ENCODE results near the gene AVPI1. TPM values are rescaled to one million over a fixed set of nuclear protein-coding genes. Genes with fewer than 3 reads are reported as not detected.

AVPI1 gene
- total and polyA plus RNA-seq, 10 of the 15 experiments (the other 5 are each of a cell fraction or from before 2014, with no cell fraction given): 0.08 to 1.4 (median 0.84) TPM

DNA sequence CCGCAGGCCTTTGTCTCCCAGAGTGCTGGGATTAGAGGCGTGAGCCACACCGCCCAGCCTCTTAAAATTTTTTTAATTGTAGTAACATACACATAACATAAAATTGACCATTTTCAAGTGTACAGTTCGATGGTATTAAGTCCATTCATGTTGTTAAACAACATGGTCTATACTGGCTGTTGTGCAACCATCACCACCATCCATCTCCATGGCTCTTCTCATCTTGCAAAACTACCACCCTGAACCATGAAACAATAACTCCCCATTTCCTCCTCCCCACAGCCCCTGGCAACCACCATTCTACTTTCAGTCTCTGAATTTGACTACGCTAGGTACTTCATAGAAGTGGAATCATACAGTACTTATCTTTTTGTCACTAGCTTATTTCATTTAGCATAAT, 42.0 kb upstream of the AVPI1 start:
- Histone ChIP-seq H3K4me2 (ENCODE audit: control insufficient read depth, insufficient read depth) (no peak overlapping the region), H2AFZ (ENCODE audit: control insufficient read depth, low read depth, low read length) (no peak overlapping the region), H3K4me1 (ENCODE audit: control insufficient read depth, insufficient read depth, low read length) (no peaks in the 10 kb centered on the region), H3K9ac (ENCODE audit: control insufficient read depth, insufficient read depth, low read length) (no peak overlapping the region), H3K36me3 (ENCODE audit: control insufficient read depth in 2 of 2, insufficient read depth in 2 of 2, low read length in 1 of 2) (no peaks in the 10 kb centered on the region), H3K79me2 (ENCODE audit: control insufficient read depth, insufficient read depth, low read length) (no peaks in the 10 kb centered on the region), H3K9me3 (replicated peaks; ENCODE audit: control insufficient read depth, insufficient read depth, low read length) (no peaks in the 10 kb centered on the region; the same call in 2 of the 3 replicates), H3K4me3 (no peak overlapping the region), H3K27me3 (replicated peaks in 1 of 2; ENCODE audit: control insufficient read depth in 2 of 2, insufficient read depth in 2 of 2, low read length in 1 of 2) (no peaks in the 10 kb centered on the region), H3K27ac (ENCODE audit: control insufficient read depth, insufficient read depth) (no peak overlapping the region), H4K20me1 (ENCODE audit: control insufficient read depth, insufficient read depth) (no peaks in the 10 kb centered on the region)
- 73% methylated on average over 5 of the region's 5 CpGs for WGBS (ENCODE audit: insufficient coverage, insufficient replicate concordance, low lambda C conversion rate, missing lambda C conversion rate)
- TF ChIP-seq SREBF2 (IDR thresholded peaks at IDR 0.05; ENCODE audit: low read length): no peak
- no peak for TF ChIP-seq BACH1 (IDR thresholded peaks at IDR 0.05; ENCODE audit: borderline replicate concordance)
- TF ChIP-seq SUPT20H (IDR thresholded peaks at IDR 0.05; ENCODE audit: borderline replicate concordance, control insufficient read depth, low read depth, low read length): no peak
- TF ChIP-seq SP1 (IDR thresholded peaks at IDR 0.05; ENCODE audit: low read depth, low read length): no peak
- TF ChIP-seq, protein P1, sequence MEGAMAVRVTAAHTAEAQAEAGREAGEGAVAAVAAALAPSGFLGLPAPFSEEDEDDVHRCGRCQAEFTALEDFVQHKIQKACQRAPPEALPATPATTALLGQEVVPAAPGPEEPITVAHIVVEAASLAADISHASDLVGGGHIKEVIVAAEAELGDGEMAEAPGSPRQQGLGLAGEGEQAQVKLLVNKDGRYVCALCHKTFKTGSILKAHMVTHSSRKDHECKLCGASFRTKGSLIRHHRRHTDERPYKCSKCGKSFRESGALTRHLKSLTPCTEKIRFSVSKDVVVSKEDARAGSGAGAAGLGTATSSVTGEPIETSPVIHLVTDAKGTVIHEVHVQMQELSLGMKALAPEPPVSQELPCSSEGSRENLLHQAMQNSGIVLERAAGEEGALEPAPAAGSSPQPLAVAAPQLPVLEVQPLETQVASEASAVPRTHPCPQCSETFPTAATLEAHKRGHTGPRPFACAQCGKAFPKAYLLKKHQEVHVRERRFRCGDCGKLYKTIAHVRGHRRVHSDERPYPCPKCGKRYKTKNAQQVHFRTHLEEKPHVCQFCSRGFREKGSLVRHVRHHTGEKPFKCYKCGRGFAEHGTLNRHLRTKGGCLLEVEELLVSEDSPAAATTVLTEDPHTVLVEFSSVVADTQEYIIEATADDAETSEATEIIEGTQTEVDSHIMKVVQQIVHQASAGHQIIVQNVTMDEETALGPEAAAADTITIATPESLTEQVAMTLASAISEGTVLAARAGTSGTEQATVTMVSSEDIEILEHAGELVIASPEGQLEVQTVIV (IDR thresholded peaks at IDR 0.05; ENCODE audit: borderline replicate concordance, partially characterized antibody): no peak
- no peak for TF ChIP-seq ZNF24 (IDR thresholded peaks at IDR 0.05)
- no peak for TF ChIP-seq ETV6 (conservative IDR thresholded peaks at IDR 0.05 in 1 of 2, IDR thresholded peaks at IDR 0.05 in 1 of 2; ENCODE audit: borderline replicate concordance in 1 of 2, low read depth in 1 of 2)
- intact Hi-C loops (cut with micrococcal nuclease; ENCODE audit: unreplicated experiment): no loop called here
- no TSS peak for BruUV-seq (replicated peaks)
- ChIA-PET POLR2A (no interaction called here), CTCF (interaction anchor here (1.2 to 21.5 kb wide), 3 partner anchors 21 to 67 kb away, joined by 3 to 416 read pairs (median 124); partner anchors contain the start of genes AVPI1 and MARVELD1), SMC1A (ENCODE audit: uncharacterized antibody, unreplicated experiment) (interaction anchor here (1.5 kb wide), 1 partner anchor 43 kb away, joined by 4 read pairs; the partner anchor contains the start of gene AVPI1), RAD21 (ENCODE audit: unreplicated experiment) (interaction anchor here (0.9 to 1.5 kb wide), 3 partner anchors 25 to 42 kb away, joined by 3 to 5 read pairs (median 3); partner anchors contain the start of gene AVPI1)
- no peak for FAIRE-seq
- no peak for DNase-seq (ENCODE audit: low read depth, low spot score)
- no peak for ATAC-seq
- in situ Hi-C loops (cut with MboI): no loop called here
